Endothelial cell (in vitro differentiated cells): ENCODE data around the gene COL4A1. TPM values are rescaled to one million over a fixed set of nuclear protein-coding genes. Genes with fewer than 3 reads are reported as not detected.

ENCODE experiments used
- DNase-seq: peaks from one replicate; pipeline ENCODE4 v3.0.0; 2021; ENCODE audit warnings: low spot score
- H3K27ac Mint-ChIP-seq: one replicate; pipeline ENCODE4 v1.8.0; 2021; ENCODE audit warnings: mixed read lengths, inconsistent platforms; ENCODE audit not compliant: unreplicated experiment
- H3K27me3 Mint-ChIP-seq: one replicate; pipeline ENCODE4 v1.8.0; 2021; ENCODE audit warnings: mild to moderate bottlenecking, moderate library complexity, mixed read lengths, inconsistent platforms; ENCODE audit not compliant: unreplicated experiment
- H3K36me3 Mint-ChIP-seq: one replicate; pipeline ENCODE4 v1.8.0; 2021; ENCODE audit warnings: mild to moderate bottlenecking, low read depth, mixed read lengths, inconsistent platforms; ENCODE audit not compliant: unreplicated experiment
- H3K4me1 Mint-ChIP-seq: one replicate; pipeline ENCODE4 v1.8.0; 2021; ENCODE audit warnings: mild to moderate bottlenecking, mixed read lengths, inconsistent platforms; ENCODE audit not compliant: unreplicated experiment
- H3K4me3 Mint-ChIP-seq: one replicate; pipeline ENCODE4 v1.8.0; 2021; ENCODE audit warnings: mild to moderate bottlenecking, mixed read lengths, inconsistent platforms; ENCODE audit not compliant: unreplicated experiment
- H3K9me3 Mint-ChIP-seq: one replicate; pipeline ENCODE4 v1.8.0; 2021; ENCODE audit warnings: mixed read lengths, inconsistent platforms; ENCODE audit not compliant: unreplicated experiment
- total RNA-seq: library from RNA; stranded (reverse); fragmentation: NEBNext Ultra II Directional; extraction: Animal tissue kit (Norgen Biotek cat#: 25700); gene quantifications from one replicate; pipeline ENCODE4 v1.2.1, GENCODE V29; 2021; ENCODE audit not compliant: unreplicated experiment
- TF ChIP-seq, protein P1 (sequence below): fragments of 200-600 bp; sonication (generic); IDR thresholded peaks from one replicate; pipeline ENCODE4 v1.5.0; 2021; ENCODE audit warnings: antibody characterized with exemption; ENCODE audit not compliant: unreplicated experiment

COL4A1 gene
- total RNA-seq, 1 donor from 2014 or later: 2,720 TPM

DNA sequence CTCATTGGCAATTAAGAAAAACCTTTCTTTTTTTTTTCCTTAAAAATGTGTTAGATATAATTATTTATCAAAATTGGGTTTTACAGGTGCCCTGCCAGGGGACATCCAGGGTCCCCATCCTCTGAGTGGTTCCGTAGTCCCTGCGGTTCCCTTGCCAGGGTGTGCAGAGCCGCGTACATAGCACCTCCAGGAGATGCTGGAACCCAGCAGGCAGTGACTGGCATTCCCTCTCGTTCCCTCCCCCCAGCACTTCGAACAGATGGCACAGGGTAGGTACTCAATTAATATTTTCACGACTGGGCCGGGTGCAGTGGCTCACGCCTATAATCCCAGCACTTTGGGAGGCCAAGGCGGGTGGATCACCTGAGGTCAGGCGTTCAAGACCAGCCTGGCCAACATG lies 82.0 kb downstream of the COL4A1 start:
- TF ChIP-seq, protein P1, sequence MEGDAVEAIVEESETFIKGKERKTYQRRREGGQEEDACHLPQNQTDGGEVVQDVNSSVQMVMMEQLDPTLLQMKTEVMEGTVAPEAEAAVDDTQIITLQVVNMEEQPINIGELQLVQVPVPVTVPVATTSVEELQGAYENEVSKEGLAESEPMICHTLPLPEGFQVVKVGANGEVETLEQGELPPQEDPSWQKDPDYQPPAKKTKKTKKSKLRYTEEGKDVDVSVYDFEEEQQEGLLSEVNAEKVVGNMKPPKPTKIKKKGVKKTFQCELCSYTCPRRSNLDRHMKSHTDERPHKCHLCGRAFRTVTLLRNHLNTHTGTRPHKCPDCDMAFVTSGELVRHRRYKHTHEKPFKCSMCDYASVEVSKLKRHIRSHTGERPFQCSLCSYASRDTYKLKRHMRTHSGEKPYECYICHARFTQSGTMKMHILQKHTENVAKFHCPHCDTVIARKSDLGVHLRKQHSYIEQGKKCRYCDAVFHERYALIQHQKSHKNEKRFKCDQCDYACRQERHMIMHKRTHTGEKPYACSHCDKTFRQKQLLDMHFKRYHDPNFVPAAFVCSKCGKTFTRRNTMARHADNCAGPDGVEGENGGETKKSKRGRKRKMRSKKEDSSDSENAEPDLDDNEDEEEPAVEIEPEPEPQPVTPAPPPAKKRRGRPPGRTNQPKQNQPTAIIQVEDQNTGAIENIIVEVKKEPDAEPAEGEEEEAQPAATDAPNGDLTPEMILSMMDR: no peak

DNA sequence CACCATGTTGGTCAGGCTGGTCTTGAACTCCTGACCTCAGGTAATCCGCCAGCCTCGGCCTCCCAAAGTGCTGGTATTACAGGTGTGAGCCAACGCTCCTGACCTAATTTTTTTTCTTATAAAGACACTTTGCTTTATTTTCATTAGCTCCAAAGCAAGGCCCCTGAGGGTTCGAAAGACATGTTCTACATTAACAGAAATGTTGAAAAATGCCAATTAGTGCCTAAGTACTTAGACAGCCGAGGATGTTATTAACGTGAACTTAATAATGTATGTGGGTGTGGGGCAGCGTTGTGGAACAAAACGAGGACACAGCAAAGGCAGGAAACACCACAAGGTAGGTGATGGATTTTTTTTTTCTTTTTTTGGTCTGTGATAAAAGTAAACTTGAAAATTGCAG lies 82.4 kb downstream of the COL4A1 start:
- DNase-seq: no peak
- no peaks in the 10 kb centered on the region for H3K9me3 Mint-ChIP-seq
- H3K4me1 Mint-ChIP-seq: peaks cover 51% of the 10 kb centered on the region

More for the DNA sequence above, 82.0 kb downstream of the COL4A1 start:
- no peak for DNase-seq
- Mint-ChIP-seq H3K27me3 (peaks cover 11% of the 10 kb centered on the region), H3K4me1 (peaks cover 56% of the 10 kb centered on the region), H3K9me3 (no peaks in the 10 kb centered on the region), H3K27ac (no peak overlapping the region), H3K36me3 (peaks cover 25% of the 10 kb centered on the region), H3K4me3 (no peak overlapping the region)

DNA sequence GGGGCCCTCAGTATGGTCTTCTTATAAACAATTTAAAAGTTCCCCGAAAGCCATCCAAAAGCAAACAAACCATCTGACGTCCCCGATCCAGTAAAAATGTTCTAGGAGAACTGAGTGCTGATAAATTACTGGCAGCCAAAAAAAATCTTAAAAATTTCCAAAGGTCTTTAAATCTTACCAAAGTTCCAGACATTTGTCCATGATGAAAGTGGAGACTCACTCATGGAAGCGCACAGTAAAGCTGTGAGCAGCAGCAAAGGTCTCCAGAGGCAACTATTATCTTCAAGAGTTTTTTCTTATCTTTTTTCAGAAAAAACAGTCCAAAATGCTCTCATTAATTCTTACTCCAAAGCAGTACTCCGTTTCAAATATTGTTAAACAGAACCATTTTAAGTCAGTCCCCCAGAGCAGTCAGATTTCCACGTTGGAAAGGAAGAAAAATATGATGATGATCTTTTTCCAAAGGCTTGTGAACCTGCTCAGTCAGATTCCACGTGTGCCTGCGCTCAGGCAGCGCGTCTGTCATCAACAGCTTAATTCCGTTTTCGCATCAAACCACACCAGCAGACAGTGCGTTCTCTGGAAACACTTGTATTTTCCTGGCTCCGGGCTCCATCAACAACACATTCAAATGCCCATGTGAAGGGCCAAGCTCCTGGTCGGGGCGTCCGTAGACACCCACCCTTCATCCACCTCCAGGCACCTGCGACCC lies 85.4 kb downstream of the COL4A1 start:
- H3K27ac Mint-ChIP-seq: peak overlapping the region; percentile 16
- H3K27me3 Mint-ChIP-seq: peaks cover 10% of the 10 kb centered on the region
- TF ChIP-seq, protein P1: no peak
- peaks cover 15% of the 10 kb centered on the region for H3K36me3 Mint-ChIP-seq
- no peak for DNase-seq
- H3K4me1 Mint-ChIP-seq: peaks cover 52% of the 10 kb centered on the region
- no peaks in the 10 kb centered on the region for H3K9me3 Mint-ChIP-seq
- peak overlapping the region; percentile 11 for H3K4me3 Mint-ChIP-seq

More for the DNA sequence above, 82.4 kb downstream of the COL4A1 start:
- no peak overlapping the region for H3K4me3 Mint-ChIP-seq
- TF ChIP-seq, protein P1: no peak
- H3K36me3 Mint-ChIP-seq: peaks cover 21% of the 10 kb centered on the region
- peaks cover 10% of the 10 kb centered on the region for H3K27me3 Mint-ChIP-seq
- peak overlapping the region; percentile 74 for H3K27ac Mint-ChIP-seq

DNA sequence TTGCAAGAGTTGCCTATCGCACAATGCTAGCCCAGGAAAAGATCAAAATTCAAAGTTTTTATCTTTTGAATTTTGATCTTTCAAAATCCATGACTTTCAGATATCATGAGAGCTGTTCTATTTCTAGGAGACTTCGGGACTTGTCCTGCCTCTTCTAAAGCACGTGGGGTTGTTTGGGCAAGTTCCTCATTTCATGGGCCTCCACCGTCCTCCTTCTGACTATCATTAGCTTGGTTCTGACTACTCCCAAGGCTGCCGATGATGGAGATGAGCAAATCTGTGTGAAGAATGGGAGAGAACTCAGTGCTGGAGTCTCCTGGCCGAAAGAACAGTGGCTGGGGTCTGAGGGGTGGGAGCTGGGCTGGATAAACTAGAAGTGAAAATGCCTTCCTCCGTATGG lies 86.5 kb downstream of the COL4A1 start:
- Mint-ChIP-seq H3K27me3 (peaks cover 10% of the 10 kb centered on the region), H3K27ac (no peak overlapping the region), H3K36me3 (peaks cover 19% of the 10 kb centered on the region), H3K9me3 (no peaks in the 10 kb centered on the region), H3K4me1 (peaks cover 50% of the 10 kb centered on the region), H3K4me3 (no peak overlapping the region)
- no peak for DNase-seq
- TF ChIP-seq, protein P1: no peak

DNA sequence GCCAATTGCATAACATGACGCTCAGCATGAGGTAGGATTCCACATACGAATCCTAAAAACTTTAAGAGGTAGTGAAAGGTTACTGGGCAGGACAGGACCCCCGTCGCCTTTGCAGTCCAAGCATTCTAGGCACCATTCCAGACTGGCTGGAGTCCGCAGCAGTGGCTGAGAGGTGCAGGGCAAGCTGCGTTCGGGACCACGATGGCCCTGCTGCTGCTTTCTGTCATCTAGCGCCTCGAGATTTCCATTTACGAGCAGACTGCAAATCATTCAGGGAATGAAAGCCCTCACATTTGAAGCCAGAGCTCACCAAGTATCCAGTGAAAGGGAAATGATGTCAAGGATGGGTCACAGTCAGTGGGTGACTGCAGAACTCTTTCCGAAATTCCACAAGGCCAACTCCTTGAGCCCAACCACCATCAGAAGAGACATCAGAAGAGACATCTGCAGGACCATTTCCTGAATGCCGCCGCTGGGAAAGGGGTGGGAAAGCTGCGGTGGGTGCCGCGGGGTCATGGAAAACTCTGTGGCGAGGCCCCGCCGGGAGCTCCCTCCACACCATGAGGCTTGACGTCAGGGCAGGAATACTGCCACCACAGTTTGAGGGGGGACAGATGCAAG lies 88.3 kb downstream of the COL4A1 start:
- Mint-ChIP-seq H3K4me1 (peaks cover 52% of the 10 kb centered on the region), H3K27ac (no peak overlapping the region), H3K36me3 (peaks cover 25% of the 10 kb centered on the region), H3K27me3 (peaks cover 16% of the 10 kb centered on the region), H3K4me3 (no peak overlapping the region), H3K9me3 (no peaks in the 10 kb centered on the region)
- TF ChIP-seq, protein P1: no peak
- no peak for DNase-seq
